GM21619 (cell line): Measurements from ENCODE around the gene CGB2.
"Not testable (repeated sequence)": the region's sequence is repeated elsewhere in the genome, so short reads cannot be mapped to it uniquely, and the experiment has no call there.

ENCODE experiments used
- ATAC-seq: cut with Tn5 transposase; IDR thresholded peaks from one replicate; pipeline ENCODE4 v1.9.1; 2021; ENCODE audit not compliant: unreplicated experiment

CGB2 gene

GRCh38 chr19:49009828-49010227 is 21.9 kb upstream of the CGB2 start:
- no peak for ATAC-seq

GRCh38 chr19:49010453-49010852 is 21.2 kb upstream of the CGB2 start:
- ATAC-seq = no peak

GRCh38 chr19:49011194-49011593 is 20.5 kb upstream of the CGB2 start:
- ATAC-seq = no peak

GRCh38 chr19:49014123-49014869 is 17.4 kb upstream of the CGB2 start:
- ATAC-seq = no peak

GRCh38 chr19:49014870-49015255 is 16.8 kb upstream of the CGB2 start:
- no peak for ATAC-seq

GRCh38 chr19:49016067-49016839 is 15.4 kb upstream of the CGB2 start:
- no peak for ATAC-seq

GRCh38 chr19:49017041-49017665 is 14.5 kb upstream of the CGB2 start, which contains the start of gene LHB:
TSS of gene LHB (minus strand) at chr19:49017091. CDS start at chr19:49017081, 10 bp downstream.
- ATAC-seq = no peak

- no peak for ATAC-seq
Observed at GRCh38 chr19:49017666-49018351, 13.9 kb upstream of the CGB2 start.

GRCh38 chr19:49018388-49019241 is 13.1 kb upstream of the CGB2 start:
- ATAC-seq = not testable (repeated sequence)

- ATAC-seq = no peak
Observed at GRCh38 chr19:49019242-49019932, 12.3 kb upstream of the CGB2 start.

- no peak for ATAC-seq
Observed at GRCh38 chr19:49020342-49020741, 11.3 kb upstream of the CGB2 start.

GRCh38 chr19:49020931-49021895 is 10.5 kb upstream of the CGB2 start:
- ATAC-seq = no peak

- ATAC-seq = no peak
Observed at GRCh38 chr19:49022116-49022515, 9.6 kb upstream of the CGB2 start.

GRCh38 chr19:49024233-49024632 is 7.5 kb upstream of the CGB2 start, which contains the start of gene CGB3:
TSS of gene CGB3 (minus strand) at chr19:49024333. CDS start at chr19:49023971, 362 bp downstream.
- ATAC-seq = not testable (repeated sequence)

- not testable (repeated sequence) for ATAC-seq
Observed at GRCh38 chr19:49025088-49025487, 6.6 kb upstream of the CGB2 start.

- not testable (repeated sequence) for ATAC-seq
Observed at GRCh38 chr19:49025599-49025998, 6.1 kb upstream of the CGB2 start.

- not testable (repeated sequence) for ATAC-seq
Observed at GRCh38 chr19:49028686-49029085, 3.0 kb upstream of the CGB2 start.

- ATAC-seq = not testable (repeated sequence)
Observed at GRCh38 chr19:49029749-49030148, 1.9 kb upstream of the CGB2 start.
